GM12874 (cell line): ENCODE data around the gene MCC.

Experiments
- TF ChIP-seq, protein P1 (sequence below): IDR thresholded peaks from 2 replicates; pipeline ENCODE4 v1.5.1; 2011; ENCODE audit warnings: low read depth, mild to moderate bottlenecking, control low read depth, low read length, moderate library complexity; ENCODE audit not compliant: insufficient read depth

Gene MCC

DNA sequence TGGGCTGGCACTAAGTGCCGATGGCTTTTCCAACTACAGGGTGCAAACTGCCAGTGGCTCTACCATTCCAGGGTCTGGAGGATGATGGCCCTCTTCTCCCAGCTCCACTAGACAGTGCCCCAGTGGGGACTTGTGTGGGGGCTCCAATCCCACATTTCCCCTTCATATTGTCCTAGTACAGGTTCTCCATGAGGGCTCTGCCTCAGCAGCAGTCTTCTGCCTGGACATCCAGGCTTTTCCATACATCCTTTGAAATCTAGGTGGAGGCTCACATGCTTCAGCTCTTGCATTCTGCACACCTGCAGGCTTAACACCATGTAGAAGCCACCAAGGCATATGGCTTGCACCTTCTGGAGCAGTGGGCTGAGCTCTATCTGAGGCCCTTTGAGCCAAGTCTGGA lies 123.8 kb downstream of the MCC start:
- TF ChIP-seq, protein P1, sequence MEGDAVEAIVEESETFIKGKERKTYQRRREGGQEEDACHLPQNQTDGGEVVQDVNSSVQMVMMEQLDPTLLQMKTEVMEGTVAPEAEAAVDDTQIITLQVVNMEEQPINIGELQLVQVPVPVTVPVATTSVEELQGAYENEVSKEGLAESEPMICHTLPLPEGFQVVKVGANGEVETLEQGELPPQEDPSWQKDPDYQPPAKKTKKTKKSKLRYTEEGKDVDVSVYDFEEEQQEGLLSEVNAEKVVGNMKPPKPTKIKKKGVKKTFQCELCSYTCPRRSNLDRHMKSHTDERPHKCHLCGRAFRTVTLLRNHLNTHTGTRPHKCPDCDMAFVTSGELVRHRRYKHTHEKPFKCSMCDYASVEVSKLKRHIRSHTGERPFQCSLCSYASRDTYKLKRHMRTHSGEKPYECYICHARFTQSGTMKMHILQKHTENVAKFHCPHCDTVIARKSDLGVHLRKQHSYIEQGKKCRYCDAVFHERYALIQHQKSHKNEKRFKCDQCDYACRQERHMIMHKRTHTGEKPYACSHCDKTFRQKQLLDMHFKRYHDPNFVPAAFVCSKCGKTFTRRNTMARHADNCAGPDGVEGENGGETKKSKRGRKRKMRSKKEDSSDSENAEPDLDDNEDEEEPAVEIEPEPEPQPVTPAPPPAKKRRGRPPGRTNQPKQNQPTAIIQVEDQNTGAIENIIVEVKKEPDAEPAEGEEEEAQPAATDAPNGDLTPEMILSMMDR, result no peak

DNA sequence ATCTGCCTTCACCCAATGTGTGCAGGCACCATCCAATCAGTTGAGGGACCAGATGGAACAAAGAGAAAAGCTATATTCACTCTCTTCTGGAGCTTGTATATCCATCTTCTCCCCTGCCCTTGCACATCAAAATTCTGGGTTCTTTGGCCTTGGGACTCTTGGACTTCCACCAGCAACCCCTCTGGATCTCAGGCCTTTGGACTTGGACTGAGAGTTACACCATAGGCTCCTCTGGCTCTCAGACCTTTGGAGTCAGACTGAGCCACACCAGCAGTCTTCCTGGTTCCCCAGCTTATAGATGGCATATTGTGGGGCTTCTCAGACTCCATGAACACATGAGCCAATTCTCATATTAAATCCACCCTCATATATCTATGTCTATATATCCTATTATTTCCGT lies 126.6 kb downstream of the MCC start:
- TF ChIP-seq, protein P1, result no peak

DNA sequence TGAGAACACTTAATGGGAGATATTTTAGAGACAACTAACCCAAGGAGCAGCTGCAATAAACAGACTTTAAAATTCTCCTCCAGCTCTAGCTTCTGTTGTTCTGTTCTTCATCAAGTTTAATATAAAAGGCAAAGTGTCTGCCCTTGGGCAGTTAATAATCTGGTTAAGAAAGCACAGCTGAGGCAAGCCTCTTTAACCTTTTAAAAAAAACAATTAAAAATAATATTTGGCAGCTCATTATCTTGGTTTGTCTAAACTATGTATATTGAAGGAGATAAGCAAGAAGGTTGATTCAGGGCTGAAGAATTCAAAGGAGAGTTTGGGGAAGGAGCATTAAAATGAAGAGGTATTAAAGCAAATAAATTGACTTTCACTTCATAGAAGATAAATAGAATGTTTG lies 128.8 kb downstream of the MCC start:
- TF ChIP-seq, protein P1, result no peak

DNA sequence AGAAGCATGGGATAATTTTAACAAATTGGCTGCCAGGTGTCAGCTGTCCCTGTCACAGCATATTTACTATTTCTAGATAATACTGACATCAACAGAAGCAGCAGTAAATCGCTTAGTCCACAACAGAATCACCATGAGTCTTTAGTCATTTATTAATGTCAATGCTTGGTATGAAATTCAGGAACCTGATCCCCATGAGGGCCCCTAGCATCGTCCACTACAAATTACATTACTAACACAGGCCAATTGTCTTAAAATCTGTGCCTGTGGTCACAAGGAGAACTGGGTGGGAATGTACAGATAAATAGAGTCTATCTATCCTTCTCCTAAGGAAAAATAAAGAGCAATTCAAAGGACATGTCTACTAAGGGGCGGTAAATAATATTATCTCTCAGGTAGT lies 129.6 kb downstream of the MCC start:
- TF ChIP-seq, protein P1, result no peak

DNA sequence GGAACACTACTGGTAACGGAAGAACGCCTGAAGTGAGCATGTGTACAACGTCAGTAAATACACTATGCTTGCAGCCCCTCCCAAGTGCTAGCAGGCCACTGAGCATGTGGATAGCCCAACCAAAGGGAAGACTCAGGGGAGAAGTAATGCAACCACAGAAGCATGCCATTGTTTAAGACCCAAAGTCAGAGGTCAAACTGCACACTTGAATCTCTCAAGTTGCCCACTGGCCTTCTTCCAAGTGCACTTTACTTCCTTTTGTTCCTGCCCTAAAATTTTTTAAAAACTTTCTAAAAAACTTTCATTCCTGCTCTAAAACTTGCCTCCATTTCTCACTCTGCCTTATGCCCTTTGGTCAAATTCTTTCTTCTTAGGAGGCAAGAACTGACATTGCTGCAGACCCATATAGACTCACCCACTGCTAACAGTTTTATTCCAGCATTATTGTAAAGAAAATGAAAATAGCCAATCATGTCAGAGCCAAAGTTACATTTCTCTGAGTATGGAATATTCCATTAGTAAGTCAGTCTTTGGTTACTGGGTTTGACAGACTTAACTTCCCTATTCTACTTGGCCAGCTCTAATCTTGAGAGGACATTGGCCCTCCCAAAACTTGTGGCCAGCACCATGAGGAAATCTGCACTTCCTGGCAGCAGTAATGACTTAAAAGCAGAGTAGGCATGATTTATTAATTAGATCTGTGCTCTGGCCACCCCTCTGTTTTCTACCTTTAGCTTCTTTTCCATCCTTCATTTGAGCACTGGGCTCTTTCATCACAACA lies 130.4 kb downstream of the MCC start:
- TF ChIP-seq, protein P1, result no peak

DNA sequence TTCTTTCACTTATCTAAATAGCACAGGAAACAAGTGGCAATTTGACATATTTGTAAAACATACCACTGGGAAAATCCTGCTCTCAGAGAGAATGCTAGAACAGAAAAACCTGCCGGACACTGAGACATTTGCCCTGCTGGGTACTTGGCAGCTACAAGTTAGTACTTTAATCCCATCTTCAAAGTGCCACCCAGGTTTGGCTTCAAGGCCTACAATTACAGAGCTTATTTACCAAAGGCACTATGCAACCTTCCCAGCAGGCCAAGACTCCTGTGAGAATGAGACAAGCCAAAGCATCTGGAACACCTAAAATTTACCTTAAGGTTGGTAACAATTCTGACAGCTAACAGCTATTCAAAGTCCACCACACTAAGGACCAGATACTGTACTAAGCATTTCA lies 131.8 kb downstream of the MCC start:
- TF ChIP-seq, protein P1, result no peak

DNA sequence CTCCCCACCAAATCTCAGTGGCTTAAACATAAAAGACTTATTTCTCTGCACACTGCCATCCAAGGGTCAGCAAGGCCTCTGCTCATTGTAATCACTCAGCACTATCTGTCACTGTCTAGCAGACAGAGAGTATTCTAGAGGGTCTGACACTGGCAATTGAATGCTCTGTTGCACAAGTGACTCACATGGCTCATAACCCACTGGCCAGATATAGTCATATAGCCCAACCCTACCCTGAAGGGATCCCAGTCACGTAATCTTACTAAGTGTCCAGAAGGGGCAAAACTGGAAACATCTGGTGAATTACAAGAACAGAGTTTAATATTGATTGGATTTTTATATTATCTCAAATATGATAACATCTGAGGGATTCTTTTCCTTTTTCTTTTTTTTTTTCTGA lies 134.2 kb downstream of the MCC start:
- TF ChIP-seq, protein P1, result no peak
